PC-3 (cell line): ENCODE results near the gene DGKB. TPM values are rescaled to one million over a fixed set of nuclear protein-coding genes. Genes with fewer than 3 reads are reported as not detected.

Experiments used
- ATAC-seq: fragments of 200-7000 bp; cut with Tn5 transposase; 2 replicates; pipeline ENCODE4 v1.9.1; 2020; ENCODE audit warnings: mild to moderate bottlenecking, moderate library complexity
- BruUV-seq: library from RNA; stranded (reverse); fragments of 400-500 nt; replicated peaks from 2 replicates; lab custom pipeline; 2021; lab: Mats Ljungman, UMichigan
- CTCF ChIA-PET: fragments of 300-600 bp; sonication (Branson Sonifier 250); formaldehyde crosslinking; loops from one replicate; lab custom pipeline; 2022; ENCODE audit warnings: antibody characterized with exemption; lab: Charles Lee
- POLR2A ChIA-PET: fragments of 300-600 bp; sonication (Branson Sonifier 250); formaldehyde crosslinking; loops from one replicate; lab custom pipeline; 2022; ENCODE audit warnings: antibody characterized with exemption; ENCODE audit not compliant: unreplicated experiment; lab: Charles Lee
- DNase-seq: peaks from one replicate; pipeline ENCODE4 v3.0.0-alpha.2; 2015
- H2AFZ ChIP-seq: fragments of 300-600 bp; sonication (generic); 2 replicates; pipeline ENCODE4 v1.6.0; 2016; ENCODE audit warnings: antibody characterized with exemption, low read length
- H3F3A ChIP-seq: fragments of 300-600 bp; sonication (generic); one replicate; pipeline ENCODE4 v1.6.0; 2017; ENCODE audit warnings: antibody characterized with exemption, low read length, control low read depth, mild to moderate bottlenecking; ENCODE audit not compliant: unreplicated experiment
- H3K27ac ChIP-seq: fragments of 300-600 bp; sonication (generic); 2 replicates; pipeline ENCODE4 v1.5.1; 2016; ENCODE audit warnings: mild to moderate bottlenecking, low read length
- H3K27me3 ChIP-seq: fragments of 300-600 bp; sonication (generic); 2 replicates; pipeline ENCODE4 v1.6.1; 2016; ENCODE audit warnings: low read length, mixed read lengths
- H3K36me3 ChIP-seq: fragments of 300-600 bp; sonication (generic); 2 replicates; pipeline ENCODE4 v1.6.1; 2016; ENCODE audit warnings: low read depth, mixed run types, low read length, mixed read lengths
- H3K4me1 ChIP-seq: fragments of 300-600 bp; sonication (generic); 2 replicates; pipeline ENCODE4 v1.5.1; 2016; ENCODE audit warnings: low read length; ENCODE audit not compliant: insufficient read depth
- H3K4me2 ChIP-seq: fragments of 300-600 bp; sonication (generic); 2 replicates; pipeline ENCODE4 v1.6.0; 2016; ENCODE audit warnings: low read length
- H3K4me3 ChIP-seq: fragments of 300-600 bp; sonication (generic); 2 replicates; pipeline ENCODE4 v1.5.1; 2016; ENCODE audit warnings: mild to moderate bottlenecking, low read length, mixed read lengths
- H3K79me2 ChIP-seq: fragments of 300-600 bp; sonication (generic); 2 replicates; pipeline ENCODE4 v1.6.1; 2017; ENCODE audit warnings: low read length, mixed read lengths
- H3K9ac ChIP-seq: fragments of 300-600 bp; sonication (generic); 2 replicates; pipeline ENCODE4 v1.6.0; 2016; ENCODE audit warnings: mild to moderate bottlenecking, low read length
- H3K9me2 ChIP-seq: fragments of 300-600 bp; sonication (generic); replicated peaks from 2 replicates; pipeline ENCODE4 v1.6.1; 2016; ENCODE audit warnings: mixed run types, low read length, mixed read lengths
- H3K9me3 ChIP-seq: fragments of 300-600 bp; sonication (generic); 2 replicates; pipeline ENCODE4 v1.6.1; 2016; ENCODE audit warnings: low read length, mixed read lengths
- H4K20me1 ChIP-seq: fragments of 300-600 bp; sonication (generic); 2 replicates; pipeline ENCODE4 v1.6.1; 2016; ENCODE audit warnings: low read length, mixed read lengths
- EZH2 ChIP-seq: fragments of 300-600 bp; sonication (generic); IDR thresholded peaks from one replicate; pipeline ENCODE4 v1.6.1; 2017; ENCODE audit warnings: antibody characterized with exemption, mild to moderate bottlenecking, low read length; ENCODE audit not compliant: unreplicated experiment
- EZH2phosphoT487 ChIP-seq: fragments of 300-600 bp; sonication (generic); IDR thresholded peaks from 2 replicates; pipeline ENCODE4 v1.6.1; 2018; ENCODE audit warnings: mild to moderate bottlenecking, antibody characterized with exemption, low read length, borderline replicate concordance
- intact Hi-C: fragments of 100-400 bp; cut with micrococcal nuclease; formaldehyde crosslinking; loops from 2 replicates; pipeline ENCODE4 v1.9.0; 2023
- total RNA-seq: library from RNA; depleted of rRNA; stranded (reverse); fragments of >200 nt; gene quantifications from 2 replicates; pipeline ENCODE4 v1.2.3, GENCODE V29; 2014
- TF ChIP-seq, protein P1 (sequence below): fragments of 300-600 bp; sonication (generic); conservative IDR thresholded peaks from 2 replicates; pipeline ENCODE4 v1.5.1; 2017; ENCODE audit warnings: antibody characterized with exemption, low read depth, mild to moderate bottlenecking, low read length

DGKB gene
- total RNA-seq, 1 experiment from 2014 or later = 0.15 TPM

DNA sequence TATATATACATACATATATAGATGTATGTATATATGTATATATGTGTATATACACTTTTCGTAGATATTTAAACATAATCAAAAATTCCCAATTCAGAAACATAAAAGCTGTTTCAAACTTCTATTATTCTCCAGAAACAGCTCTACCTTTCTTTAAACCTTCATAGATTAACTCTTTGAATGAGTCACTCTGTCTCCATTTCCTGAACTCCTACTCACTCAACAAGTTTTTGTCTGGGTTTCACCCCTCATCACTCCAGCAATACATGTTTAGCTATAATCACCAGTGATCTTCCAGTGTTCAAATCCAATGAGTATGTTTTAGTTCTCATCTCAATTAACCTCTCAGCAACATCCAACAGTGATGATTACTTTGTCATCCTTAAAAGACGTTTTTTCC lies 9.6 kb downstream of the DGKB start:
- Histone ChIP-seq H3K4me2 (no peak overlapping the region), H3F3A (no peaks in the 10 kb centered on the region), H2AFZ (no peak overlapping the region), H3K27me3 (no peaks in the 10 kb centered on the region), H3K4me3 (no peak overlapping the region), H3K9me2 (no peaks in the 10 kb centered on the region), H3K36me3 (no peaks in the 10 kb centered on the region), H3K27ac (no peak overlapping the region), H3K9me3 (no peaks in the 10 kb centered on the region), H3K4me1 (peaks cover 16% of the 10 kb centered on the region; the same call in 1 of the 2 replicates), H3K9ac (no peak overlapping the region), H3K79me2 (no peaks in the 10 kb centered on the region), H4K20me1 (no peaks in the 10 kb centered on the region)
- POLR2A ChIA-PET = no interaction called here
- TF ChIP-seq EZH2 (no peak), EZH2phosphoT487 (no peak)
- TF ChIP-seq, protein P1, sequence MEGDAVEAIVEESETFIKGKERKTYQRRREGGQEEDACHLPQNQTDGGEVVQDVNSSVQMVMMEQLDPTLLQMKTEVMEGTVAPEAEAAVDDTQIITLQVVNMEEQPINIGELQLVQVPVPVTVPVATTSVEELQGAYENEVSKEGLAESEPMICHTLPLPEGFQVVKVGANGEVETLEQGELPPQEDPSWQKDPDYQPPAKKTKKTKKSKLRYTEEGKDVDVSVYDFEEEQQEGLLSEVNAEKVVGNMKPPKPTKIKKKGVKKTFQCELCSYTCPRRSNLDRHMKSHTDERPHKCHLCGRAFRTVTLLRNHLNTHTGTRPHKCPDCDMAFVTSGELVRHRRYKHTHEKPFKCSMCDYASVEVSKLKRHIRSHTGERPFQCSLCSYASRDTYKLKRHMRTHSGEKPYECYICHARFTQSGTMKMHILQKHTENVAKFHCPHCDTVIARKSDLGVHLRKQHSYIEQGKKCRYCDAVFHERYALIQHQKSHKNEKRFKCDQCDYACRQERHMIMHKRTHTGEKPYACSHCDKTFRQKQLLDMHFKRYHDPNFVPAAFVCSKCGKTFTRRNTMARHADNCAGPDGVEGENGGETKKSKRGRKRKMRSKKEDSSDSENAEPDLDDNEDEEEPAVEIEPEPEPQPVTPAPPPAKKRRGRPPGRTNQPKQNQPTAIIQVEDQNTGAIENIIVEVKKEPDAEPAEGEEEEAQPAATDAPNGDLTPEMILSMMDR = no peak
- DNase-seq (peak; percentile 42), ATAC-seq (peak; percentile 65)
- CTCF ChIA-PET = no interaction called here
- intact Hi-C loops = no loop called here
- no TSS peak for BruUV-seq

DNA sequence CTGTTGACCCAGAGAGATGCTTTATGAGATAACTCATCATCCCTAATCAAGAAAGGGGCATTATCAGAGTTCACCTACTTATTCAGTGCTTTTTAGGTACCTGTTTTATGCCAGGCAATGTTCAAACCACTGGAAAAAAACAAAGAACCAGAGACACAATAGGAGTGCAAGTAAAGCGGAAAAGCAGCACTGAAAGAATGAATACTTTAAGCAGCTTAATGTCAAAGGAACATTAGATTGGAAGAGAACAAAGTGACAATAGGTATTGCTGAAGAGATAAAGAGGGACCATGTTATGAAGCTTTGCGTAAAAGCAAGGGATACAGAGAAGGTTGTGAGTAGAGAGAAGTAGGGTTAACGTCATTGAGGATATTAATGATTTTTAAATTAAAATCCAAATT lies 11.3 kb downstream of the DGKB start:
- POLR2A ChIA-PET = no interaction called here

DNA sequence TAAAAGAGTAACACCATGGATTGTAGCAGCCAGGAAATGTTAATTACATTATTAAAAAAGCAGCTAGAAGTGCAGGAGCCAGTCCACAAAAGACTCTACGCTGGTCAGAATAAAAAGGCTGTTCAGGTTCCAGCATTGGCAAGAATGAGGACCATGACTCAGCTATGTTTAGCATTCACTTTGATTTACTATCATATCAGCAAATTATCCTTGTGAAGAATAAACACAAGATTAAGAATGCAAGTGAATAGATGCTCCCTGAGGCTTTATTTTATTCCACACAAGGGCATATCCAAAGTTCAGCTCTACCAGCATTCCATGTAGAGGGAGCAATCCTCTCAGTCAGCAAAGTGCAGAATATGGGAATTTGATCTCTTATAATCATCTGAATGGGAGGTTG lies 13.6 kb downstream of the DGKB start:
- H4K20me1 ChIP-seq = no peaks in the 10 kb centered on the region
- no peak overlapping the region for H2AFZ ChIP-seq
- H3K27ac ChIP-seq = no peak overlapping the region
- H3K9me2 ChIP-seq = no peaks in the 10 kb centered on the region
- H3F3A ChIP-seq = no peaks in the 10 kb centered on the region
- ChIA-PET POLR2A (interaction anchor here (0.6 kb wide), 1 partner anchor 66 kb away, joined by 3 read pairs; no protein-coding TSS in a partner anchor), CTCF (no interaction called here)
- H3K27me3 ChIP-seq = no peaks in the 10 kb centered on the region
- H3K4me3 ChIP-seq = no peak overlapping the region
- H3K36me3 ChIP-seq = no peaks in the 10 kb centered on the region
- 0 out of 2 replicates have a peak, but pooled peaks cover 8% of the 10 kb centered on the region for H3K4me1 ChIP-seq
- peak; percentile 9 for DNase-seq
- ATAC-seq = peak; percentile 45; the same call in 1 of the 2 replicates
- intact Hi-C loops = no loop called here
- H3K79me2 ChIP-seq = no peaks in the 10 kb centered on the region
- H3K9me3 ChIP-seq = no peaks in the 10 kb centered on the region
- no peak overlapping the region for H3K9ac ChIP-seq
- TF ChIP-seq EZH2phosphoT487 (no peak), EZH2 (no peak)
- TF ChIP-seq, protein P1 = no peak
- H3K4me2 ChIP-seq = no peak overlapping the region
- BruUV-seq = no TSS peak

More for the DNA sequence above, 11.3 kb downstream of the DGKB start:
- Histone ChIP-seq H3K4me3 (no peak overlapping the region), H3K27ac (no peak overlapping the region), H3K9ac (no peak overlapping the region), H4K20me1 (no peaks in the 10 kb centered on the region), H3K79me2 (no peaks in the 10 kb centered on the region), H3K36me3 (no peaks in the 10 kb centered on the region), H3K27me3 (no peaks in the 10 kb centered on the region), H3K4me2 (no peak overlapping the region), H3K4me1 (peaks cover 16% of the 10 kb centered on the region; the same call in 1 of the 2 replicates), H3F3A (no peaks in the 10 kb centered on the region), H3K9me3 (no peaks in the 10 kb centered on the region), H3K9me2 (no peaks in the 10 kb centered on the region), H2AFZ (no peak overlapping the region)
- BruUV-seq = no TSS peak
- no peak for DNase-seq
- intact Hi-C loops = no loop called here
- CTCF ChIA-PET = no interaction called here
- no peak for TF ChIP-seq EZH2
- TF ChIP-seq EZH2phosphoT487 = no peak
- TF ChIP-seq, protein P1 = no peak
- ATAC-seq = no peak
